ENCODE results near the gene CIC.
A peak's percentile ranks its signal among the peaks of the same experiment; 100 is the strongest.
"Not testable (repeated sequence)": the region's sequence is repeated elsewhere in the genome, so short reads cannot be mapped to it uniquely, and the experiment has no call there.

CIC gene

GRCh38 chr19:42255766-42256745 is 13.0 kb upstream of the CIC start:
- peak; percentile 12 for DNase-seq (ENCODE audit: low spot score)

DNA sequence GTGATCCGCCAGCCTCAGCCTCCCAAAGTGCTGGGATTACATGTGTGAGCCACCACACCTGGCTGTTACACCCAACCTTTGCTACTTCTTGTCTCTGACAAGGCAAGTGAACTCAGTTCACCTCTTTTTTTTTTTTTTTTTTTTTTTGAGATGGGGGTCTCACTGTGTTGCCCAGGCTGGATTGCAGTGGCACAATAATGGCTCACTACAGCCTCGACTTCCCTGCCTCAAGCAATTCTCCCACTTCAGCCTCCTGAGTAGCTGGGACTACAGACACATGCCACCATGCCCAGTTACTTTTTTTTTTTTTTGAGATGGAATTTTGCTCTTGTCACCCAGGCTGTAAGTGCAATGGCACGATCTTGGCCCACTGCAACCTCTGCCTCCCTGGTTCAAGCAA is 11.2 kb upstream of the CIC start:
- DNase-seq (ENCODE audit: low spot score), result not testable (repeated sequence)

- DNase-seq (ENCODE audit: low spot score), result no peak
Observed at GRCh38 chr19:42261763-42262162, 7.3 kb upstream of the CIC start.

DNA sequence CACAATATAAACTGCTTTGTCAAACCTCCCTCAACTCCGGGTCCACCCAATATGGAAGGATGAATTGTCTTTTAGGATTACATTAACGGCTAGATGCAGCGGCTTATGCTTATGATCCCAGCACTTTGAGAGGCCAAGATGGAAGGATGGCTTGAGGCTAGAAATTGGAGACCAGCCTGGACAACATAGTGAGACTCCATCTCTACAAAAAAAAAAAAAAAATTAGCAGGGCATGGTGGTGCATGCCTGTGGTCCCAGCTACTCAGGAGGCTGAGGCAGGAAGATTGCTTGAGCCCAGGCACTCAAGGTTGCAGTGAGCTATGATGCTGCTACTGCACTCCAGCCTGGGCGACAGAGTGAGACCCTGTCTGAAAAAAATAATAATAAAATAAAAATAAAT is 2.9 kb upstream of the CIC start:
- DNase-seq (ENCODE audit: low spot score), result not testable (repeated sequence)

GRCh38 chr19:42266928-42267603 is 2.0 kb upstream of the CIC start:
- not testable (repeated sequence) for DNase-seq (ENCODE audit: low spot score)

GRCh38 chr19:42267644-42268141 is 1.4 kb upstream of the CIC start:
- no peak for DNase-seq (ENCODE audit: low spot score)

DNA sequence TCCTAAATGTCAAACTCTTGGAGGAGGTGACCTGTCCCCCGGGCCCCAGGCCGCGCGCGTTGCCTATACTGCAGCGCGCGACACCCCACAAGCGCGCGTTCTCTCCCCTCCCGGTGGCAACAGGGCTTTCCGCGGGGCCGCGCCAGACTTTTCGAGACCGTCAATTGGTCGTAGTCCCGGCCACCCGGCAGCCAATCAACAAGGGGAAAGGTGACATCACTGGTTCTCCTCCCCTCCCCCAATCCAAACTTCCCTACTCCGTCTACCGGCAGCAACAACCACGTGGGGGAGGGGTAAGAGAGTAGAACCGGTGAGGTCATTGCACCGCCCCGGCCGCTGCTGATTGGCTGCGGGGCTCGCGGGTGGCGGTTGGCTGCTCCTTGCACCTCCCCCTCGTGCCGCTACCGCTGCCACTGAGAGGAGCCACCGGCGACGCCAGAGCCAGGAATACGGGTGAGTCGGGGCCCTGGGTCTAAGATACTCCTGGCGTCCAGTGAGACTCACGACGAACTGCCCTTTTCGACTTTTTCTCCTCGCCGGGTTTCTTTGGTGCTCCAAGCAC is 829 bp upstream of the CIC start:
- DNase-seq (ENCODE audit: low spot score), result peak; percentile 99

DNA sequence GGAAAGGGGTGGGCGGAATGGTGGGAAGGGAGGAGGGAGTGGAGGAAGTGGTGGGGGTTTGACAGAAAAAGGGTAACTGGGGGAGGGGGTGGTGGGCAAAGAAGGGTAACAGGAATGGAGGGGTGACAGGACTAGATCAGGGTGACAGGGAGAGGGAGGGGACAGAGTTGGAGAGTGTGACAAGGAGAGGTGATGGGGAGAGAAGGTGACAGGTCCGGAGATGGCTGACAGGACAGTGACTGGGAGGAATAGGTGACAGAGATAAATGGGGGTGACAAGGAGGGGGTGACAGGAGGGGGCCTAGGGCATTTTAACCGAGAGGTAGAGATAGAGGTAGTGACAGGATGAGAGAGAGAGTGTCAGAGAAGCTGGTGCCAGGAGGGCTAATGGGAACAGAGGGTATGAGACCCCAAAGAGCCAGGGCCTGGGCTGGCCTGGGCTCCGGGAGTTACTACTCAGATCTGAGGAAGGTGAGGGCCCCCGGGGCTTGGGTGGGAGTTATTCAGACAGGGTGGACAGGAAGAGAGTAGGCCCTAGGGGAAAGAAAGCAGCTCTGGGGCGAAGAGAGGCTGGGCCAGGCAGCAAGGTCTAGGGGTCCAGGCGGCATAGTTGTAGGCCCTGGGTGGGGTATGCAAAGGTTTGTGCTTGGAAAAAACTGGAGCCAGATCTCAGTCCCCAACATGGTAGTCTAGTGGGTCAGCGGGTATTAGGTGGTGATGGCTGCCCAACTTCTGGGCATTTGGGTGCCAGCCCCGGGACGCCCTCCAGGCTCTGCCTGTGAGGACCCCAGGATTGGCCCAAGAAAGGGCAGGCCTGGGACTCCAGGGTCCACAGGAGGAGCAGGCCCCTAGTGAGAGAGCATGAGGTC is 660 bp downstream of the CIC start:
- peak; percentile 58 for DNase-seq (ENCODE audit: low spot score)

DNA sequence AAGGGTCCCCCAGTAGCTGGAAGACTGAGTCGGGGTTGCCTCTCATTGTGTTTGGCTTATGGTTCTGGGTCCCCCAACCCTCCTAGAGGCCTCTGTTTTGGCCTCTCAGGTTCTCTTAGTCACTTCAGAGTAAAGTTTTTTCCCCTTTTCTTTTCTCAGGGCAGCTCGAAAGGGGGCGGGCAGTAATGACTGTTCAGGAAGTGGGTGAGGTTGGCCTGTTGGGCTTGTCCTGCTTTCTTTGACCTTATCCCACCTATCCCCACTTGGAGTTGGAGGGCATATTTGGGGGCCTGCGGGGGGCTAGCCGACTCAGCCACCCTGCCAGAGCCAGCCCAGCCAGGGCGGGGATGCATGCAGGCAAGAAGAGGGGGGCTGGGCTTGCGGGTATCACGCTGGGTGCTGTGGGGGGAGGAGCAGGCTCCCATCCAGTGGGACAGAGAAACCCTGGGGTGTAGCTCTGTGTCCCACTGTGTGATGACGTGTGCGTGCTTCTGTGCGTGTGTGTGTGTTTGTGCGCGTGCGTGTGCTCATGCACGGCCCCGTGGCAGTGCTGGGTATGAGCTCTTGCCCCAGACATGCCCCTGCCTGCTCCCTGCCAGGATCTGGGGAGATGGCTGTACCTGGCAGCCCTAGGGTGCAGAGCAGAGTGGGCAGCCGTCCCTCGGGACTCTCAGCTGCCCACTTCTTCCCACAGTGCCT is 1.4 kb downstream of the CIC start:
- peak; percentile 83 for DNase-seq (ENCODE audit: low spot score)

DNA sequence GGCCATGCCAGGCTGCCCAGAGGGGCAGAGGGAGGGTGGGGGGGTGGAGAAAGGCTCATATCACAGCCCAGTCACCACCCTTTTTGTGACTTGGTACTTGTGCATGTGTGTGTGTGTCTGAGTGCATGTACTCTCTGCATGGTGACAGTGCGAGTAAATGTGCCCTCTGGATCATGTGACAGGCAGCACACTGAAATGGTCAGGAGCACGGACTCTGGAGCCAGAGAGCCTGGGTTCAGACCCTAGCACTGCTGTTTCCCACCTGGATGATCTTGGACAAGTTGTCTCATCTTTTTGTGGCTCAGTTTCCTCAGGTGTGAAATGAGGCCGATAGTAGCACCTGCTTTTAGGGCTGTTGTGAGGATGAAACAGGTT is 2.0 kb downstream of the CIC start:
- DNase-seq (ENCODE audit: low spot score), result no peak

DNA sequence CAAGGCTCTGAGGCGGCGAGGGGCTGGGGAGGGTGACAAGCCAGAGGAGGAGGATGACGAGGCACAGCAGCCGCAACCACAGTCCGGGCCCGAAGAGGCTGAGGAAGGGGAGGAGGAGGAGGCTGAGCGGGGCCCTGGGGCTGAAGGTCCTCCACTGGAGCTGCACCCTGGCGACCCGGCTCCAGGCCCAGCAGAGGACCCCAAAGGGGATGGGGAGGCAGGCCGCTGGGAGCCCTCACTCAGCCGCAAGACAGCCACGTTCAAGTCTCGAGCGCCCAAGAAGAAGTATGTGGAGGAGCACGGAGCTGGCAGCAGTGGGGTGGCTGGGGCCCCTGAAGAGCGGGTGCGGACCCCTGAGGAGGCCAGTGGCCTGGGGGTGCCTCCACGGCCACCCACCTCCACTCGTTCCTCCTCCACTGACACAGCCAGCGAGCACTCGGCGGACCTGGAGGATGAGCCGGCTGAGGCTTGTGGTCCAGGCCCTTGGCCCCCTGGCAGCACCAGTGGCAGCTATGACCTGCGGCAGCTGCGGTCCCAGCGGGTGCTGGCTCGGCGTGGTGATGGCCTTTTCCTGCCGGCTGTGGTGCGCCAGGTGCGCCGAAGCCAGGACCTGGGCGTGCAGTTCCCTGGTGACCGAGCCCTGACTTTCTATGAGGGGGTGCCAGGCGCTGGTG is 2.9 kb downstream of the CIC start:
- no peak for DNase-seq (ENCODE audit: low spot score)

GRCh38 chr19:42272535-42272897 is 3.5 kb downstream of the CIC start:
- no peak for DNase-seq (ENCODE audit: low spot score)

- no peak for DNase-seq (ENCODE audit: low spot score)
Observed at GRCh38 chr19:42272989-42273406, 3.9 kb downstream of the CIC start.

DNA sequence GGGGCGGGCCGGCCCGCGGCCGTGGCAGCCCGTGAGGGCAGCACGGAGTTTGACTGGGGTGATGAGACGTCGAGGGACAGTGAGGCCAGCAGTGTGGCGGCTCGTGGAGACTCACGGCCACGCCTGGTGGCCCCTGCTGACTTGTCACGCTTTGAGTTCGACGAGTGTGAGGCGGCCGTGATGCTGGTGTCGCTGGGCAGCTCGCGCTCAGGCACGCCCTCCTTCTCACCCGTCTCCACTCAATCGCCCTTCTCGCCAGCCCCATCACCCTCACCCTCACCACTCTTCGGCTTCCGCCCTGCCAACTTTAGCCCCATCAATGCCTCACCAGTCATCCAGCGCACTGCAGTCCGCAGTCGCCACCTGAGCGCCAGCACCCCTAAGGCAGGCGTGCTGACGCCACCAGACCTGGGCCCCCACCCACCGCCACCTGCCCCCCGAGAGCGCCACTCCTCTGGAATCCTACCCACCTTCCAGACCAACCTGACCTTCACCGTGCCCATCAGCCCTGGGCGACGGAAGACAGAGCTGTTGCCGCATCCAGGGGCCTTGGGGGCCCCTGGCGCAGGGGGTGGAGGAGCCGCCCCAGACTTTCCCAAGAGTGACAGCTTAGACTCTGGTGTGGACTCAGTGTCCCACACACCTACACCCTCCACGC is 4.5 kb downstream of the CIC start:
- DNase-seq (ENCODE audit: low spot score), result no peak

GRCh38 chr19:42274065-42274682 is 5.1 kb downstream of the CIC start:
- no peak for DNase-seq (ENCODE audit: low spot score)

GRCh38 chr19:42275103-42275502 is 6.1 kb downstream of the CIC start:
- no peak for DNase-seq (ENCODE audit: low spot score)

GRCh38 chr19:42275517-42275916 is 6.5 kb downstream of the CIC start:
- no peak for DNase-seq (ENCODE audit: low spot score)

DNA sequence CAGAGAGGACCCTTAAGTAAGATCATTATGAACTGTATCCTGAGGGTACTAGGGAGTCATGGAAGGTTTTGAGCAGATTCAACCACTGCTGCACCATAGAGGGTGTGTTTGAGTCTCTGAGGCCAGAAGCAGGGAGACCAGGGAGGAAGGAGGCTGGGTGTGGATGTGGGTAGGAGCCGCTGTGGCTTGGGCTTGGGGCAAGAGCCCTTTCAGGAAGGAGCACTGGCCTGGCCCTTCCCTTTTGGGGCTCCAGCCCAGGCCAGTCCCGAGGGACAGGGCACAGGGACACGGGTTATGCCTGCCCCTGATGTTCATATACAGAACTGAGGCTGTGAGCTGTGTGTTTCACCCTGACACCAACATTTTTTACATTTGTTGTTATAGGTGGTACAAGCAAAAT is 7.2 kb downstream of the CIC start:
- no peak for DNase-seq (ENCODE audit: low spot score)

DNA sequence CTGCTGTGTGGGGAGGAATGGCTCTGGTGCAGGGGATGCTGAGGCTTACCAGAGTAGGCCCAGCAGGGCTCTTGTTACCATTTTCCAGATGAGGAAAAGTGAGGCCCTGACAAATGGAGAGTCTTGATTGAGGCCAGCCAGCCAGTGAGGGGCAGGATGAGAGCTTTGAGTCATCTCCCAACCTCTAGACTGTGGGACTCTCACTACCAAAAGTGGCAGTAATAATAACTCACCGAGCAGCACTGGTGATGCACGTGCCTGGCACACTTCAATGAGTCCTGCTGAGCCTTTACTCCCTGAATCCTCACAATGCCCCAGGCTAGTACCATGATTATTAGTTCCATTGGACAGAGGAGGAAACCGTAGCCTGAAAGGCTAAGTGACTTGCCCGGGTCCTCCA is 7.8 kb downstream of the CIC start:
- DNase-seq (ENCODE audit: low spot score), result no peak

Measured in hematopoietic multipotent progenitor cell treated with erythropoietin and hydrocortisone succinate and interleukin-3 and kit ligand, for 17 days (in vitro differentiated cells).